H1 (cell line): ENCODE data around the gene KCNQ2.

ENCODE experiments used
- CHD2 ChIP-seq: IDR thresholded peaks from 2 replicates; pipeline ENCODE4 v1.6.1; 2012; ENCODE audit warnings: low read length, improper control_type of control experiment
- CTBP2 ChIP-seq: IDR thresholded peaks from 2 replicates; pipeline ENCODE4 v1.7.0; 2011; ENCODE audit warnings: borderline replicate concordance, mild to moderate bottlenecking, moderate library complexity, mixed read lengths, low read length; ENCODE audit not compliant: insufficient read depth, insufficient read length
- CTCF ChIP-seq, 3 experiments: IDR thresholded peaks; 1 replicate in 2 of 3; 2 replicates in 1 of 3; pipeline versions ENCODE4 v1.5.1 to v1.6.1; 2011; ENCODE audit warnings: low read length in 3 of 3, mild to moderate bottlenecking in 3 of 3, inconsistent platforms in 2 of 3, low read depth in 1 of 3, moderate library complexity in 1 of 3; ENCODE audit not compliant: insufficient read depth in 1 of 3; ENCODE audit errors: control extremely low read depth in 1 of 3
- POU5F1 ChIP-seq: IDR thresholded peaks from 2 replicates; pipeline ENCODE4 v1.6.1; 2011; ENCODE audit warnings: low read depth, mild to moderate bottlenecking, low read length, moderate library complexity
- RAD21 ChIP-seq, 2 experiments: IDR thresholded peaks in 1 of 2; conservative IDR thresholded peaks in 1 of 2; 2 replicates each; pipeline ENCODE4 v1.6.1; 2011; ENCODE audit warnings: low read depth in 2 of 2, low read length in 2 of 2, improper control_type of control experiment in 1 of 2, inconsistent platforms in 1 of 2, mild to moderate bottlenecking in 1 of 2, moderate library complexity in 1 of 2
- RXRA ChIP-seq: IDR thresholded peaks from 2 replicates; pipeline ENCODE4 v1.6.1; 2011; ENCODE audit warnings: low read depth, mild to moderate bottlenecking, low read length, moderate library complexity; ENCODE audit not compliant: insufficient read depth
- SIRT6 ChIP-seq: IDR thresholded peaks from one replicate; pipeline ENCODE4 v1.7.1; 2012; ENCODE audit warnings: low read length, inconsistent platforms
- SIX5 ChIP-seq: IDR thresholded peaks from 2 replicates; pipeline ENCODE4 v1.6.1; 2011; ENCODE audit warnings: mild to moderate bottlenecking, low read depth, low read length
- SRF ChIP-seq: IDR thresholded peaks from 2 replicates; pipeline ENCODE4 v1.6.1; 2011; ENCODE audit warnings: mild to moderate bottlenecking, low read depth, low read length, moderate library complexity
- TAF1 ChIP-seq: IDR thresholded peaks from 2 replicates; pipeline ENCODE4 v1.6.1; 2011; ENCODE audit warnings: mild to moderate bottlenecking, low read depth, low read length
- TF ChIP-seq, protein P1 (sequence below): IDR thresholded peaks from 2 replicates; pipeline ENCODE4 v1.6.1; 2011; ENCODE audit warnings: low read depth, mild to moderate bottlenecking, low read length; ENCODE audit not compliant: insufficient read depth

GRCh38 chr20:63408684-63409046 is 63.8 kb downstream of the KCNQ2 start:
- TF ChIP-seq SIX5: no peak
- TF ChIP-seq CHD2: no peak
- TF ChIP-seq CTCF (IDR thresholded peaks at IDR 0.05; ENCODE audit: control extremely low read depth in 1 of 3, insufficient read depth in 1 of 3, low read depth in 1 of 3, low read length in 3 of 3): no peak
- no peak for TF ChIP-seq CTBP2
- TF ChIP-seq SRF: no peak
- no peak for TF ChIP-seq POU5F1
- no peak for TF ChIP-seq TAF1
- no peak for TF ChIP-seq RXRA
- no peak for TF ChIP-seq RAD21 (IDR thresholded peaks at IDR 0.05 in 1 of 2, conservative IDR thresholded peaks at IDR 0.05 in 1 of 2; ENCODE audit: low read depth in 2 of 2, low read length in 2 of 2)
- TF ChIP-seq SIRT6: no peak
- TF ChIP-seq, protein P1, sequence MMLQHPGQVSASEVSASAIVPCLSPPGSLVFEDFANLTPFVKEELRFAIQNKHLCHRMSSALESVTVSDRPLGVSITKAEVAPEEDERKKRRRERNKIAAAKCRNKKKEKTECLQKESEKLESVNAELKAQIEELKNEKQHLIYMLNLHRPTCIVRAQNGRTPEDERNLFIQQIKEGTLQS: no peak
